HepG2 (cell line): ENCODE results near the gene VARS2. TPM values are rescaled to one million over a fixed set of nuclear protein-coding genes. Genes with fewer than 3 reads are reported as not detected.

Experiments
- ATAC-seq: fragments of 200-7000 bp; cut with Tn5 transposase; 3 replicates; pipeline ENCODE4 v1.9.1; 2020; ENCODE audit warnings: mild to moderate bottlenecking, moderate library complexity
- BruUV-seq: library from RNA; stranded (reverse); fragments of 400-500 nt; replicated peaks from 2 replicates; lab custom pipeline; 2021; lab: Mats Ljungman, UMichigan
- CTCF ChIA-PET: fragments of 300-600 bp; formaldehyde crosslinking; extraction: SDS; loops from one replicate; lab custom pipeline; 2021; ENCODE audit warnings: low total read pairs, inconsistent platforms, low intra/inter-chr PET ratio; lab: Yijun Ruan, JAX
- POLR2A ChIA-PET: fragments of 350-600 bp; sonication (Branson Sonifier 250); formaldehyde crosslinking; loops from one replicate; lab custom pipeline; 2020; ENCODE audit warnings: antibody characterized with exemption, inconsistent platforms; lab: Yijun Ruan, JAX
- DNase-seq: peaks from one replicate; pipeline ENCODE4 v3.0.0-alpha.2; 2015; ENCODE audit warnings: low spot score
- FAIRE-seq: peaks from 3 replicates; lab custom pipeline; 2011; peaks lifted over from hg19 to GRCh38; lab: Jason Lieb, UNC
- H2AFZ ChIP-seq: one replicate; pipeline ENCODE4 v1.6.1; 2011; ENCODE audit warnings: low read length, inconsistent platforms
- H3K27ac ChIP-seq: fragments of 300-600 bp; 3 replicates; pipeline ENCODE4 v1.8.0; 2011; ENCODE audit warnings: mixed run types, mild to moderate bottlenecking, mixed read lengths, low read length, inconsistent platforms; ENCODE audit not compliant: insufficient read depth; ENCODE audit errors: extremely low read length
- H3K27me3 ChIP-seq, 2 experiments: fragments of 200-600 bp in 1 of 2; 2 replicates in 1 of 2; 3 replicates in 1 of 2; pipeline versions ENCODE4 v1.6.0 to v1.8.0; 2011; ENCODE audit warnings: low read length in 2 of 2, mild to moderate bottlenecking in 2 of 2, moderate library complexity in 2 of 2, inconsistent platforms in 1 of 2; ENCODE audit not compliant: insufficient read depth in 2 of 2, control insufficient read depth in 1 of 2
- H3K36me3 ChIP-seq, 2 experiments: fragments of 200-600 bp in 1 of 2; replicated peaks in 1 of 2; 2 replicates in 1 of 2; 3 replicates in 1 of 2; pipeline versions ENCODE4 v1.5.1 to v1.8.0; 2011; ENCODE audit warnings: low read length in 2 of 2, inconsistent platforms in 1 of 2; ENCODE audit not compliant: insufficient read depth in 2 of 2, control insufficient read depth in 1 of 2
- H3K4me1 ChIP-seq: 2 replicates; pipeline ENCODE4 v1.5.1; 2012; ENCODE audit warnings: low read length, inconsistent platforms; ENCODE audit not compliant: insufficient read depth
- H3K4me2 ChIP-seq: 2 replicates; pipeline ENCODE4 v1.6.0; 2011; ENCODE audit warnings: low read depth, low read length, inconsistent platforms
- H3K4me3 ChIP-seq, 3 experiments: fragments of 200-600 bp in 1 of 3; sonication (generic), shearing (Covaris generic) in 1 of 3; replicated peaks in 1 of 3; 2 replicates each; pipeline ENCODE4 v1.5.1; 2011 to 2016; ENCODE audit warnings: low read length in 3 of 3, inconsistent platforms in 2 of 3, low read depth in 2 of 3, mild to moderate bottlenecking in 2 of 3, control low read depth in 1 of 3, mixed read lengths in 1 of 3; ENCODE audit not compliant: insufficient read depth in 1 of 3
- H3K79me2 ChIP-seq: one replicate; pipeline ENCODE4 v1.6.1; 2011; ENCODE audit warnings: low read length, inconsistent platforms; ENCODE audit not compliant: insufficient read depth
- H3K9ac ChIP-seq: 2 replicates; pipeline ENCODE4 v1.6.0; 2011; ENCODE audit warnings: mild to moderate bottlenecking, low read depth, low read length, inconsistent platforms; ENCODE audit not compliant: insufficient read depth
- H3K9me3 ChIP-seq: 2 replicates; pipeline ENCODE4 v1.5.1; 2012; ENCODE audit warnings: mild to moderate bottlenecking, low read length
- H4K20me1 ChIP-seq: 2 replicates; pipeline ENCODE4 v1.6.0; 2011; ENCODE audit warnings: inconsistent platforms, mild to moderate bottlenecking, low read length, moderate library complexity; ENCODE audit not compliant: insufficient read depth
- ATF7-NPFF ChIP-seq: sonication (generic); formaldehyde crosslinking; IDR thresholded peaks from 2 replicates; pipeline ENCODE4 v1.8.1; 2023; ENCODE audit warnings: mild to moderate bottlenecking, low read depth, missing genetic modification reagents, moderate library complexity
- FOXA1 ChIP-seq, 2 experiments: fragments of 450-650 bp in 1 of 2; sonication (generic) in 1 of 2; formaldehyde crosslinking in 1 of 2; IDR thresholded peaks; 2 replicates each; pipeline versions ENCODE4 v1.4.0 to v1.6.1; 2016 to 2020; ENCODE audit warnings: missing genetic modification reagents in 1 of 2
- GABPA ChIP-seq, 2 experiments: IDR thresholded peaks; 2 replicates each; pipeline ENCODE4 v1.6.1; 2011 to 2016; ENCODE audit warnings: low read depth in 2 of 2, low read length in 1 of 2, missing biosample characterization in 1 of 2, missing genetic modification characterization in 1 of 2
- HDAC2 ChIP-seq: sonication (generic); formaldehyde crosslinking; IDR thresholded peaks from 2 replicates; pipeline ENCODE4 v1.4.0; 2020; ENCODE audit warnings: missing genetic modification reagents
- LCORL ChIP-seq, 2 experiments: fragments of 450-650 bp in 1 of 2; sonication (generic) in 1 of 2; formaldehyde crosslinking in 1 of 2; IDR thresholded peaks; 2 replicates each; pipeline versions ENCODE4 v1.5.0 to v1.6.1; 2017 to 2020; ENCODE audit warnings: antibody characterized with exemption in 1 of 2, missing genetic modification reagents in 1 of 2
- MED13 ChIP-seq: sonication (generic); formaldehyde crosslinking; IDR thresholded peaks from 2 replicates; pipeline ENCODE4 v1.5.0; 2020; ENCODE audit warnings: missing genetic modification reagents
- MEIS2 ChIP-seq: sonication (generic); formaldehyde crosslinking; IDR thresholded peaks from 2 replicates; pipeline ENCODE4 v1.9.0; 2021; ENCODE audit warnings: mild to moderate bottlenecking, missing genetic modification reagents
- SAP130 ChIP-seq: IDR thresholded peaks from 2 replicates; pipeline ENCODE4 v1.6.1; 2016; ENCODE audit warnings: low read depth
- SETDB1 ChIP-seq: sonication (generic); formaldehyde crosslinking; IDR thresholded peaks from 2 replicates; pipeline ENCODE4 v1.5.1; 2020; ENCODE audit warnings: missing genetic modification reagents, mild to moderate bottlenecking, borderline replicate concordance
- TBX2 ChIP-seq: sonication (generic); formaldehyde crosslinking; IDR thresholded peaks from 2 replicates; pipeline ENCODE4 v1.5.0; 2020; ENCODE audit warnings: missing genetic modification reagents, mild to moderate bottlenecking, borderline replicate concordance
- ZFX ChIP-seq: sonication (generic); formaldehyde crosslinking; IDR thresholded peaks from 2 replicates; pipeline ENCODE4 v1.4.0; 2020; ENCODE audit warnings: mild to moderate bottlenecking, low read depth, missing genetic modification reagents, moderate library complexity
- ZNF264 ChIP-seq: sonication (generic); formaldehyde crosslinking; IDR thresholded peaks from 2 replicates; pipeline ENCODE4 v1.4.0; 2020; ENCODE audit warnings: missing genetic modification reagents
- ZNF772 ChIP-seq: sonication (generic); formaldehyde crosslinking; IDR thresholded peaks from 2 replicates; pipeline ENCODE4 v1.5.0; 2020; ENCODE audit warnings: mild to moderate bottlenecking, missing genetic modification reagents
- ZNF891 ChIP-seq: sonication (generic); formaldehyde crosslinking; IDR thresholded peaks from 2 replicates; pipeline ENCODE4 v1.5.0; 2020; ENCODE audit warnings: mild to moderate bottlenecking, missing genetic modification reagents
- WGBS: methylation state at CpG from one replicate; pipeline ENCODE4 v1.1.6; 2017; ENCODE audit warnings: low lambda C conversion rate; 5-methylcytosine and 5-hydroxymethylcytosine counted together
- in situ Hi-C: cut with HindIII; loops from 2 replicates; pipeline ENCODE4 v1.10.0; 2017; ENCODE audit warnings: low pct_unique_long_range_greater_than_20kb; ENCODE audit not compliant: extremely low pct_ligation_motif_present
- intact Hi-C: fragments of 100-400 bp; cut with micrococcal nuclease; formaldehyde crosslinking; loops from one replicate; pipeline ENCODE4 v1.10.0; 2022; ENCODE audit not compliant: unreplicated experiment
- polyA plus RNA-seq, 8 experiments: library from polyadenylated mRNA; depleted of rRNA in 3 of 8; stranded (reverse) in 7 of 8; unstranded in 1 of 8; fragments of >200 nt; fragmentation: Illumina TruSeq in 4 of 8; extraction: Trizol in 4 of 8; gene quantifications; 2 replicates each; pipeline versions ENCODE4 v1.2.1 to v1.2.3, GENCODE V29; 2011 to 2016; ENCODE audit warnings: low read depth in 4 of 8, missing spikeins in 1 of 8, mixed read lengths in 1 of 8; ENCODE audit not compliant: insufficient read depth in 1 of 8
- total RNA-seq, 5 experiments: library from RNA; depleted of rRNA; stranded (reverse); fragments of >200 nt; fragmentation: Illumina TruSeq; extraction: Trizol; gene quantifications; 2 replicates each; pipeline ENCODE4 v1.2.3, GENCODE V29; 2016; ENCODE audit warnings: low read depth in 1 of 5
- TF ChIP-seq, protein P1 (sequence below): sonication (generic); formaldehyde crosslinking; IDR thresholded peaks from 2 replicates; pipeline ENCODE4 v1.4.0; 2020; ENCODE audit warnings: missing genetic modification reagents
- TF ChIP-seq, protein P2 (sequence below): sonication (generic); formaldehyde crosslinking; IDR thresholded peaks from 2 replicates; pipeline ENCODE4 v1.5.0; 2020; ENCODE audit warnings: mild to moderate bottlenecking, missing genetic modification reagents, moderate library complexity
- TF ChIP-seq, protein P3 (sequence below), 2 experiments: sonication (generic) in 1 of 2; formaldehyde crosslinking in 1 of 2; IDR thresholded peaks; 2 replicates each; pipeline versions ENCODE4 v1.4.0 to v1.6.1; 2018 to 2020; ENCODE audit warnings: missing genetic modification reagents in 2 of 2, borderline replicate concordance in 1 of 2, low read depth in 1 of 2, mild to moderate bottlenecking in 1 of 2, missing biosample characterization in 1 of 2

VARS2 gene
- total and polyA plus RNA-seq, 2 of the 13 experiments (the other 11 are each of a cell fraction or from before 2014, with no cell fraction given) = 61.8 to 71.8 TPM

DNA sequence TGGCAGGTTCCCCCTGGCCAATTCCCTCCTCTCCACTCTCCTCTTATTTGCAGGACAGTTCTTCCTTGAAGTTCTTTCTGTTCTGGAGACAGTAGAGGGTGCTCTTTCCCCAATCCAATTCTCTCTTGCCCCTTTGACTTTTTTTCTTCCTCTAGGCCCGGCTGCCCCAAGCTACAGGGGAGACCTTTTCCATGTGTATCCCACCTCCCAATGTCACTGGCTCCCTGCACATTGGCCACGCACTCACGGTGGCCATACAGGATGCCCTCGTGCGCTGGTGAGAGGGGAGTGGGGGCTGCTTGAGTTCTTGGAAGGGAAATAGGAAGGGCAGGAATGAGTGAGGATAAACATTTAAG, 1.5 kb downstream of the VARS2 start:
- peak; percentile 82 for FAIRE-seq
- H3K4me1 ChIP-seq = peaks cover 27% of the 10 kb centered on the region
- peak; percentile 19 for ATAC-seq
- peak overlapping the region; percentile 90 for H3K9ac ChIP-seq
- peaks cover 11% of the 10 kb centered on the region for H3K79me2 ChIP-seq
- H3K4me3 ChIP-seq = peak overlapping the region in 2 of 3 experiments; percentile 78 to 80; a peak in 3 of 6 replicates
- no peaks in the 10 kb centered on the region for H3K9me3 ChIP-seq
- H3K27me3 ChIP-seq = no peaks in the 10 kb centered on the region
- CTCF ChIA-PET = interaction anchor here (1.2 to 3.1 kb wide), 7 partner anchors 87 to 172 kb away, joined by 3 to 11 read pairs (median 9); no protein-coding TSS in a partner anchor
- WGBS = 69% methylated on average over 5 of the region's 5 CpGs
- H3K36me3 ChIP-seq = peaks cover 20 to 57% of the 10 kb centered on the region in 2 experiments
- intact Hi-C loops (loop anchor here (1.0 to 2.0 kb wide), 3 partner anchors 127 to 163 kb away; no protein-coding TSS in a partner anchor), in situ Hi-C loops (loop anchor here (5.0 kb wide), 2 partner anchors 132 to 162 kb away; no protein-coding TSS in a partner anchor)
- peak; percentile 76 for DNase-seq
- POLR2A ChIA-PET = interaction anchor here (1.0 to 3.4 kb wide), 3 partner anchors 9 to 30 kb away, joined by 3 to 24 read pairs (median 3); partner anchors contain the start of gene DDR1
- no TSS peak for BruUV-seq
- no peak overlapping the region for H2AFZ ChIP-seq
- H3K27ac ChIP-seq = no peak overlapping the region
- H3K4me2 ChIP-seq = peak overlapping the region; percentile 97
- H4K20me1 ChIP-seq = no peaks in the 10 kb centered on the region
- TF ChIP-seq TBX2 (CRISPR knock-in tag) = peak; percentile 26; the same call in 1 of the 2 replicates
- 0 out of 2 replicates have a peak, but pooled peaks have one; percentile 16 for TF ChIP-seq ATF7-NPFF
- TF ChIP-seq, protein P1, sequence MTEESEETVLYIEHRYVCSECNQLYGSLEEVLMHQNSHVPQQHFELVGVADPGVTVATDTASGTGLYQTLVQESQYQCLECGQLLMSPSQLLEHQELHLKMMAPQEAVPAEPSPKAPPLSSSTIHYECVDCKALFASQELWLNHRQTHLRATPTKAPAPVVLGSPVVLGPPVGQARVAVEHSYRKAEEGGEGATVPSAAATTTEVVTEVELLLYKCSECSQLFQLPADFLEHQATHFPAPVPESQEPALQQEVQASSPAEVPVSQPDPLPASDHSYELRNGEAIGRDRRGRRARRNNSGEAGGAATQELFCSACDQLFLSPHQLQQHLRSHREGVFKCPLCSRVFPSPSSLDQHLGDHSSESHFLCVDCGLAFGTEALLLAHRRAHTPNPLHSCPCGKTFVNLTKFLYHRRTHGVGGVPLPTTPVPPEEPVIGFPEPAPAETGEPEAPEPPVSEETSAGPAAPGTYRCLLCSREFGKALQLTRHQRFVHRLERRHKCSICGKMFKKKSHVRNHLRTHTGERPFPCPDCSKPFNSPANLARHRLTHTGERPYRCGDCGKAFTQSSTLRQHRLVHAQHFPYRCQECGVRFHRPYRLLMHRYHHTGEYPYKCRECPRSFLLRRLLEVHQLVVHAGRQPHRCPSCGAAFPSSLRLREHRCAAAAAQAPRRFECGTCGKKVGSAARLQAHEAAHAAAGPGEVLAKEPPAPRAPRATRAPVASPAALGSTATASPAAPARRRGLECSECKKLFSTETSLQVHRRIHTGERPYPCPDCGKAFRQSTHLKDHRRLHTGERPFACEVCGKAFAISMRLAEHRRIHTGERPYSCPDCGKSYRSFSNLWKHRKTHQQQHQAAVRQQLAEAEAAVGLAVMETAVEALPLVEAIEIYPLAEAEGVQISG (CRISPR knock-in tag) = no peak
- no peak for TF ChIP-seq MEIS2 (CRISPR knock-in tag)
- TF ChIP-seq ZNF264 (CRISPR knock-in tag) = no peak
- 0 out of 2 replicates have a peak, but pooled peaks have one; percentile 26 for TF ChIP-seq ZFX (CRISPR knock-in tag)
- TF ChIP-seq LCORL (IDR thresholded peaks at IDR 0.05) = no peak
- TF ChIP-seq LCORL (CRISPR knock-in tag; IDR thresholded peaks at IDR 0.05) = 0 out of 2 replicates have a peak, but pooled peaks have one; percentile 44
- peak; percentile 31; the same call in 1 of the 2 replicates for TF ChIP-seq SAP130 (CRISPR knock-in tag)
- TF ChIP-seq, protein P2, sequence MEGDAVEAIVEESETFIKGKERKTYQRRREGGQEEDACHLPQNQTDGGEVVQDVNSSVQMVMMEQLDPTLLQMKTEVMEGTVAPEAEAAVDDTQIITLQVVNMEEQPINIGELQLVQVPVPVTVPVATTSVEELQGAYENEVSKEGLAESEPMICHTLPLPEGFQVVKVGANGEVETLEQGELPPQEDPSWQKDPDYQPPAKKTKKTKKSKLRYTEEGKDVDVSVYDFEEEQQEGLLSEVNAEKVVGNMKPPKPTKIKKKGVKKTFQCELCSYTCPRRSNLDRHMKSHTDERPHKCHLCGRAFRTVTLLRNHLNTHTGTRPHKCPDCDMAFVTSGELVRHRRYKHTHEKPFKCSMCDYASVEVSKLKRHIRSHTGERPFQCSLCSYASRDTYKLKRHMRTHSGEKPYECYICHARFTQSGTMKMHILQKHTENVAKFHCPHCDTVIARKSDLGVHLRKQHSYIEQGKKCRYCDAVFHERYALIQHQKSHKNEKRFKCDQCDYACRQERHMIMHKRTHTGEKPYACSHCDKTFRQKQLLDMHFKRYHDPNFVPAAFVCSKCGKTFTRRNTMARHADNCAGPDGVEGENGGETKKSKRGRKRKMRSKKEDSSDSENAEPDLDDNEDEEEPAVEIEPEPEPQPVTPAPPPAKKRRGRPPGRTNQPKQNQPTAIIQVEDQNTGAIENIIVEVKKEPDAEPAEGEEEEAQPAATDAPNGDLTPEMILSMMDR (CRISPR knock-in tag) = peak; percentile 86
- TF ChIP-seq, protein P3, sequence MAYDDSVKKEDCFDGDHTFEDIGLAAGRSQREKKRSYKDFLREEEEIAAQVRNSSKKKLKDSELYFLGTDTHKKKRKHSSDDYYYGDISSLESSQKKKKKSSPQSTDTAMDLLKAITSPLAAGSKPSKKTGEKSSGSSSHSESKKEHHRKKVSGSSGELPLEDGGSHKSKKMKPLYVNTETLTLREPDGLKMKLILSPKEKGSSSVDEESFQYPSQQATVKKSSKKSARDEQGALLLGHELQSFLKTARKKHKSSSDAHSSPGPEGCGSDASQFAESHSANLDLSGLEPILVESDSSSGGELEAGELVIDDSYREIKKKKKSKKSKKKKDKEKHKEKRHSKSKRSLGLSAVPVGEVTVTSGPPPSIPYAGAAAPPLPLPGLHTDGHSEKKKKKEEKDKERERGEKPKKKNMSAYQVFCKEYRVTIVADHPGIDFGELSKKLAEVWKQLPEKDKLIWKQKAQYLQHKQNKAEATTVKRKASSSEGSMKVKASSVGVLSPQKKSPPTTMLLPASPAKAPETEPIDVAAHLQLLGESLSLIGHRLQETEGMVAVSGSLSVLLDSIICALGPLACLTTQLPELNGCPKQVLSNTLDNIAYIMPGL (CRISPR knock-in tag; IDR thresholded peaks at IDR 0.05; ENCODE audit: borderline replicate concordance in 1 of 2, low read depth in 1 of 2) = peak in 1 of 2 experiments; percentile 67; a peak in 2 of 4 replicates
- no peak for TF ChIP-seq GABPA (IDR thresholded peaks at IDR 0.05; ENCODE audit: low read depth, low read length)
- TF ChIP-seq GABPA (CRISPR knock-in tag; IDR thresholded peaks at IDR 0.05; ENCODE audit: low read depth) = no peak
- TF ChIP-seq FOXA1 (IDR thresholded peaks at IDR 0.05) = no peak
- TF ChIP-seq FOXA1 (CRISPR knock-in tag; IDR thresholded peaks at IDR 0.05) = no peak
- peak; percentile 60; the same call in 1 of the 2 replicates for TF ChIP-seq ZNF772
- 0 out of 2 replicates have a peak, but pooled peaks have one; percentile 59 for TF ChIP-seq ZNF891 (CRISPR knock-in tag)
- no peak for TF ChIP-seq MED13 (CRISPR knock-in tag)
- no peak for TF ChIP-seq SETDB1 (CRISPR knock-in tag)
- no peak for TF ChIP-seq HDAC2
